WI38 (cell line): ENCODE data around the gene MCFD2.
A peak's percentile ranks its signal among the peaks of the same experiment; 100 is the strongest.

Source experiments
- H3K4me3 ChIP-seq: 2 replicates; pipeline ENCODE4 v1.5.1; 2011; ENCODE audit warnings: low read depth, mild to moderate bottlenecking, control low read depth, low read length
- TF ChIP-seq, protein P1 (sequence below): IDR thresholded peaks from 2 replicates; pipeline ENCODE4 v1.5.1; 2012; ENCODE audit warnings: low read depth, mild to moderate bottlenecking, control low read depth, low read length

Gene MCFD2

GRCh38 chr2:46915281-46915810 lies at the start of gene MCFD2:
Gene MCFD2, minus strand, starts transcription at chr2:46915806. Its CDS starts 6,635 bp downstream, at chr2:46909171.
- TF ChIP-seq, protein P1, sequence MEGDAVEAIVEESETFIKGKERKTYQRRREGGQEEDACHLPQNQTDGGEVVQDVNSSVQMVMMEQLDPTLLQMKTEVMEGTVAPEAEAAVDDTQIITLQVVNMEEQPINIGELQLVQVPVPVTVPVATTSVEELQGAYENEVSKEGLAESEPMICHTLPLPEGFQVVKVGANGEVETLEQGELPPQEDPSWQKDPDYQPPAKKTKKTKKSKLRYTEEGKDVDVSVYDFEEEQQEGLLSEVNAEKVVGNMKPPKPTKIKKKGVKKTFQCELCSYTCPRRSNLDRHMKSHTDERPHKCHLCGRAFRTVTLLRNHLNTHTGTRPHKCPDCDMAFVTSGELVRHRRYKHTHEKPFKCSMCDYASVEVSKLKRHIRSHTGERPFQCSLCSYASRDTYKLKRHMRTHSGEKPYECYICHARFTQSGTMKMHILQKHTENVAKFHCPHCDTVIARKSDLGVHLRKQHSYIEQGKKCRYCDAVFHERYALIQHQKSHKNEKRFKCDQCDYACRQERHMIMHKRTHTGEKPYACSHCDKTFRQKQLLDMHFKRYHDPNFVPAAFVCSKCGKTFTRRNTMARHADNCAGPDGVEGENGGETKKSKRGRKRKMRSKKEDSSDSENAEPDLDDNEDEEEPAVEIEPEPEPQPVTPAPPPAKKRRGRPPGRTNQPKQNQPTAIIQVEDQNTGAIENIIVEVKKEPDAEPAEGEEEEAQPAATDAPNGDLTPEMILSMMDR, result no peak
- peak within 1 kb of the TSS; percentile 99 for H3K4me3 ChIP-seq

DNA sequence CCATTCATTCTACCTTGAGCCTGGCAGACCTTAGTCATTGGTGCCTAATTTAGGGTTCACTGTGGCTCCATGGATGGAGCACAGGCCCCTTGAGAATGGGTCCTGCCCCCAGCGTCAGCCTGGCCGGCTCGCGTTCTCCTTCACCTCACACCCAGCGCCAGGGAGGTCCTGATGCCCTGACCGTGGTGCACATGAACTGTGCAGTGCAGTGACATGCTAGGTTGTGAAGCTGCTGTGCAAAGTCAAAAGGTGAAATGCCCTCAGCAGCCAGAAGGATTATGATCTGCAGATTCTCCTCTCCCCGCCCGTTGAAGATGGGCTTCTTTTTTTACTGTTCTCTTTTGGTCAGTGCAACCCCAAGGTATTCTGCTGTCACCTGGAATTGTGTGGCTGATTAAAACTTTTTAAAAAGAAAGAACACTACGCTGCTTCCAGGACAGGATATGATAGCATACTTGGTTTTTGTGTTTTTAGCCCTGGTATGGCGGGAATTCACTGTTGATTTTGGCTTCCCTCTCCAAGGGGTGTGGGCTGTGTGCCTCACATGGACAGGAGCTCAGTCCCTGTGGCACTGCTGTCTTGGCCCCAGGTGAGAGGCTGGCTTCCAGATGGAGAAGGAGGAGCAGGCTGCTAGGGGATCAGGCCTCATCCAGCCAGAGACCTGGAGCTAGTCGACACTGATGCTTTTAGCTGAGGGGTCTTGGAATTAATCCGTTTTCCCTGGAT lies 49.4 kb upstream of the MCFD2 start:
- TF ChIP-seq, protein P1, result no peak

DNA sequence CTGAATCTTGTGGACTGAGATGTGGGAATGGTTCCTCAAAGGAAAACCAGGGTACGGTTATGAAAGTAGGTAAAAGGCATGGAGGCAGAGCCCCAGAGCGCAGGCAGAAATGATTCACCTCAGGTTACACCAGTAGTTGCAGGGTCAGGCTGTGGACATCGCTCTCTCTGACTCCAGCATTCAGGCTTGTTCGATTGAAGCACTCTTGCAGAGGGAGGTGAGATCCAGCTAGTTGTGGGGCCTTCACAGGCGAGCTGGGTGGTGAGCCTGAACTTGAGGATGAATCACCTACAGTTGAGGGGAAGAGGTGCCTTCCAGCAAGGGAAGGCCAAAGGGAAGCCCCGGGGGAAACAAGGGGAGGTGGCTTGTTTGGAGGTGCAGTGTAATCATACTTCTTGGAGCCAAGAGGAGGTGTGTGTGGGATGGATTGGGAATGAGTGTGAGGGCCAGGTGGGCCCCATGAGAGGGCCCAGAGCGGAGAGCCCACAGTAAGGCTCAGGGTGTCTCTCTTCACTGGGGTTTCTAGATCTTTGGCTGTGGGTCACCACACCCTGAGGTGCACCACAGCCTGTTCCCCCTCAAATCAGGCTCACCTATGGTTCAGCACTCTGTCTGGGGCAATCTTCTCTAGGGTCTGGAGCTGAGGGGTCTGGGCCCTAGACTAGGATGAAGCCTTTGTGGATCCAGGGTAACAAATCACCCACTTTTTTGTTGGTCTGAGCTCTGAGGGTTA lies 48.5 kb upstream of the MCFD2 start:
- TF ChIP-seq, protein P1, result no peak
- no peak overlapping the region for H3K4me3 ChIP-seq

More for the DNA sequence above, 49.4 kb upstream of the MCFD2 start:
- no peak overlapping the region for H3K4me3 ChIP-seq

DNA sequence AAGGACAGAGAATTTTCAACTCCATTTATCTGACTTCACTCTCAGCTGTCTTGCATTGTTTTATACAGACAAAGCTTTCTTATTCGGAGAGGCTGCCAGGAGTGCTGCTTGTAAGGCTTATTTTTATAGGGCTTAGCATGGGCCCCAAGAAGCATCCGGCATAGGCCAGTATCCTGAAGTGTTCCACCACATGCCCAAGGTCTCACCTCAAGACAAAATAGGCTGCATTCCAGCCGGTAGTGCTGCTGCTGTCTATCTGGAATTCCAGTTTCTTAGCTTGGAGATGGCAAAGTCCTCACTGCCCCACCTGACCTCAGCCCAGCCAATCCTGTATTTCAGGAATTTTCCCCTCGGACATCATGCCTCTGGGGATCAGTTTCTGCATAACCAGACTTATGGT lies 47.6 kb upstream of the MCFD2 start:
- TF ChIP-seq, protein P1, result no peak

DNA sequence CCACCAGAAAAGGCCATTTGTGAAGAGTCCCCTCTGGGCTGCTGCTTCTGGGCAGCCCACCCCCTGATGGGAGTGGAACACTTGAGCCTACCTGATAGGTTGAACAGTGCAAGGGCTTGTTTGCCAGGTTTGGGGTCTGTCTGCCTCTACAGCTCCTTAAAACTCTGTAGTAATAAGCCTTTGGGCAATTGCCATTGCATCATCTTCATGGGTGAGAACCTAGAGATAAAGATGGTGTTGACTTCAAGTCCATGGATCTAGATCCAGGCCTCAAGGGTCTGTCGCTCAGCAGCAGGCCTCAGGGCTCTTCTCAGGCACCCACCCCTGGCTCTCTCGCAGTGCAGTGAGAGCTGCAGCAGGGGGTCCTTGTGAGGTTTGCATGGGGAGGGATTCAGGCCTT lies 47.1 kb upstream of the MCFD2 start:
- no peak overlapping the region for H3K4me3 ChIP-seq
- TF ChIP-seq, protein P1, result no peak

More for the DNA sequence above, 47.6 kb upstream of the MCFD2 start:
- no peak overlapping the region for H3K4me3 ChIP-seq

GRCh38 chr2:46960618-46961017 lies 45.0 kb upstream of the MCFD2 start:
- TF ChIP-seq, protein P1, result no peak

More at GRCh38 chr2:46960618-46961017, 45.0 kb upstream of the MCFD2 start:
- H3K4me3 ChIP-seq, result no peak overlapping the region
